Measurements from ENCODE around the gene PDXK.
"Not testable (repeated sequence)": the region's sequence is repeated elsewhere in the genome, so short reads cannot be mapped to it uniquely, and the experiment has no call there.

The PDXK gene

DNA sequence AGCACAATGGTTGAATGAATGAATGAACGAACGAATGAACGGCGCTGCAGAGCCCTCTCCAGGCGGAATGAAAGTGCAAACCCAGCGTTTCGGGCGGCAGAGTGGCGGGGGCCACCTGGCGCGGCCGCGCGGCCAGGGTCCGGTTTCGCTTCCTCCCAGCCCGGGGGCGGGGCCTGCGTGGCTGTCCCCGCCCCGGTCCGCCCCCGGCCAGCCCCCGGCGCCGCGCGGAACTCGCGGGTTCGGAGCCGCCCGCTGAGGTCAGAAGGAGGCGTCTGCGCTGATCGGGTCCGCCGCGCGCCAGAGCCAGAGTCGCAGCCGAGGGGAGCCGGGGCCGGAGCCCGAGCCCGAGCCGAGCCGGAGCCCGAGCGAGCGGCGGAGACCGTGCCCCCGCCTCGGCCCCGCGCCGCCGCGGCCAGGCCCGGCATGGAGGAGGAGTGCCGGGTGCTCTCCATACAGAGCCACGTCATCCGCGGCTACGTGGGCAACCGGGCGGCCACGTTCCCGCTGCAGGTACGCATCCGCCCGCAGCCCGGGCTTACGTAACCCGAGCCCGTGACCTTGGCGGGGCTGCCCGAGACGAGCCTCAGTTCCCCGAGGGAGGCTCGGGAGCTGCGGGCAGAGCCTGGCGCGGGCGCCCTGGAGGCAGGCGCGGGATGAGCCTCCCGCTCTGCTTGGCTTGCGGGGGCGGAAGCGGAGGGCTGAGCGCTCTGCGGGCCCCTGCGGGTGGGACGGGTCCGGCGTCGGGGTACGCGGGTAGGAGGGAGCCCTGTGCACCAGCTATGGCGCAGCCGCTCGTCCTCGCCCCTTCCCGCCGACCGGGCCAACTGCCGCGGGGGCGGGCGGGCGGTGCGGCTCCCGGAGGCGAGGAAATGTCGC, at the start of gene PDXK:
TSS of gene PDXK (plus strand) at position 258 of the 876 bp plus-strand sequence. CDS start at position 424, 166 bp downstream.
- DNase-seq (ENCODE audit: low read depth): peak; percentile 84

DNA sequence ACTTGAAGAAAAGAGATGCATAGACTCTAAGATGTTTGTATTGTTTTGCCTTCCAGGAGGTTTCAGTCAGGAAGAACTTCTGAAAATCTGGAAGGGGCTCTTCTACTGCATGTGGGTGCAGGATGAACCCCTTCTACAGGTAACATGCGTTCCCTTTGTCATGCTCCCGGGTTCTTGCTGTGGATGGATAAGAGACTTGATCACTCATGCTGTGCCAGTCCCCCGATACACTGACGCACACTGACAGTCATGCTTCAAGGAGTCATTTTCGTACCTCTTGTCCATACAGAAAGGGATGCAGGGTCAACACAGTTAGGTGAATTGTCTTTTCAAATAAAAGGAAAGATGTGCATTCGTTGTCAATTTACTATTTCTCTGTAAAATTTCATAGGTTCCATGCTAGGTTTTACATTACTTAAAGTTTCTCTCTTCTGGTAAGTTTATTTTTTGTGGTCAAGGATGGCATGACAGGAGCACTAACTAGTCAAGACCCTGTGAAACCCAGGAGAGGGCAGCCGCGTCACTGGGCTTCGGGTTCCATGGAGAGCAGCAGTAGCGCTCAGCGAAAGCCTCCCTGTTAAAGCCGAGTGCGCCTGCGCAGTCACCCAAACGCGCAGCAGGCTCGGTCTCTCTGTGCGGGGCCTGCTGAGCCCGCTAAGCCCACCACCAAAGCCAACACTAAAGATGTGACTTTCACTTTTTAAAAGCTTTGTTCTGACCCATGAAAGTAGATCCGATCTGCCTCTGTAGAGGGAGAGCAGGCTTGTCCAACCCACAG, 48.9 kb upstream of the PDXK start:
- DNase-seq (ENCODE audit: low read depth): no peak

DNA sequence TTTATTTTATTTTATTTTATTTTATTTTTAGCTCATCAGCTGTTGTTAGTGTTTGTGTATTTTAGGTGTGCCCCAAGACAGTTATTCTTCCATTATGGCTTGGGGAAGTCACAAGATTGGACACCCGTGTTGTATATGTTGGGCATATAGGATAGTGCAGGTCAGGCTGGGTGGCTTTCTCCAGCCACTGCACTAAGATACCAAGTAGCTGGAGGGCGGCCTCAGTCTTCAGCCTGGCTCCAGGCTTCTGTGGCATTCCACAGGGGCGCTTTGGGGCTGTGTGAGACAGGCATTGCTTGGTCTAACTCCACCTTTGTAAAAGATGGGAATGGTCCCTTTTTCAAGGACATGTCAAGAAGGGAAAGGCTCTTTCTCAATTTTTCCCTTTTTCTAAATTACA, 43.1 kb upstream of the PDXK start:
- DNase-seq (ENCODE audit: low read depth): no peak

DNA sequence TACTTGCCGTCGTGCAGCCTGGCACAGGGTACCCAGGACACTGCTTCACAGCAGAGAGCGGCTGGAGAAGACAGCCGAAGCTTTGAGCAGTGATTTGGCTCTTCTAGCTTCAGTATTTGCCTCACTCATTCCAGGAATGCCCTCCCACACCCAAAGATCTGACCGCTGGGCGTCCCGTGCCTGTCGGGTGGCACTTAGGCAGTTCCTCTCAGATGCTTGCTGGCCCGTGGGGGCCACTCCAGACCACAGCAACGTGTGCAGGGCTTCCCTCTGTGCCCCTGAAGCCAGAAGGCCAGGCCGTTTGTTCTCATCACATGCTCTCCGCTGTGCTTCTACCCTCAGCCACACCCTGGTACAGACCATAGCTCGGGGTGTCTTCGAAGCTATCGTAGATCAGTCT, 42.5 kb upstream of the PDXK start:
- DNase-seq (ENCODE audit: low read depth): no peak

DNA sequence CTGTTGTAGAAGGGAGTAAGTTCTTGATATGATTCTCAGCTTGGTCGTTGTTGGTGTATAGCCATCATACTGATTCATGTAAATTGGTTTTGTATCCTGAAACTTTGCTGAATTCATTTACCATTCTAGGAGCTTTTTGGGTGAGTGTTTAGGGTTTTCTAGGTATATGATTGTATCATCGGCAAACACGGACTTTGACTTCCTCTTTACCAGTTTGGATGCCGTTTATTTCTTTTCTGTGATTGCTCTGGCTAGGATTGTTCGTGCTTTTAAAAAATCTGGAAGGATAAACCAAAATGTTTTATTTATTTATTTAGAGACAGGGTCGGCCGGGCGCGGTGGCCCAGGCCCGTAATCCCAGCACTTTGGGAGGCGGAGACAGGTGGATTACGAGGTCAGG, 39.0 kb upstream of the PDXK start:
- no peak for DNase-seq (ENCODE audit: low read depth)

DNA sequence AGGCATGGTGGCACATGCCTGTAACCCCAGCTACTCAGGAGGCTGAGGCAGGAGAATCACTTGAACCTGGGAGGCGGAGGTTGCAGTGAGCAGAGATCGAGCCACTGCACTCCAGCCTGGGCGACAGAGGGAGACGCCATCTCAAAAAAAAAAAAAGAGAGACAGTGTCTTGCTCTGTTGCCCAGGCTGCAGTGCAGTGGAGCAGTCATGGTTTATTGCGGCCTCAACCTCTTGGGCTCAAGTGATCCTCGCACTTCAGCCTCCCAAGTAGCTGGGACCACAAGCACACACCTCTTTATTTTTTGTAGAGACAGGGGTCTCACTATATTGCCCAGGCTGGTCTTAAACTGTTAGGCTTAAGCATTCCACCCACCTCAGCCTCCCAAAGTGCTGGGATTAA, 38.5 kb upstream of the PDXK start:
- DNase-seq (ENCODE audit: low read depth): not testable (repeated sequence)

DNA sequence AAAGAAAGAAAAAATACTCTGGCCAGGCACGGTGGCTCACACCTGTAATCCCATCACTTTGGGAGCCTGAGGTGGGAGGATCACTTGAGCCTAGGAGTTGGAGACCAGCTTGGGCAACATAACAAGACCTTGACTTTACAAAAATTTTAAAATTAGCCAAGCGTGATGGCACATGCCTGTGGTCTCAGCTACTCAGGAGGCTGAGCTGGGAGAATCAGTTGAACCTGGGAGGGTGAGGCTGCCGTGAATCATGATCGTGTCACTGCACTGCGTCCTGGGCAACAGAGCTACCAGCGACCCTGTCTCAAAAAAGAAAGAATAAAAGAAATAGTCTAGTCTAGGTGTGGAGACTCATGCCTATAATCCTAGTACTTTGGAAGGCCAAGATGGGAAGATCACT, 37.3 kb upstream of the PDXK start:
- DNase-seq (ENCODE audit: low read depth): no peak

DNA sequence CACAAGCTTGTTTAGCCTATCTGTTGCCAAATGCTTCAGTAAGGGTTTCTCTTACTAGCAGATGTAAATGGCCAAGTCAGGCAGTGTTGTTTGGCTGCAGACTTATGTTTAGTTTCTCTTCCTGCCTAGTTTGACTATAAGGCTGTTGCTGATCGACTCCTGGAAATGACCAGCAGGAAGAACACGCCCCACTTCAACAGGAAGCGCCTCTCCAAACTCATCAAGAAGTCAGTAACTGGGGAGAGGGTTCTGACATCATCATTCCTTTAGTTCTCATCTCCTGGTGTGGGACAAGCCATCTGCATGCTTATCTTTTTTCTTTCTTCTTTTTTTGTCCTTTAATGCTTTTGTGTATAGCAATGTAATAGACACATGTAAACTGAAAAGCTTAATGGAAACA, 34.5 kb upstream of the PDXK start:
- DNase-seq (ENCODE audit: low read depth): peak; percentile 51

DNA sequence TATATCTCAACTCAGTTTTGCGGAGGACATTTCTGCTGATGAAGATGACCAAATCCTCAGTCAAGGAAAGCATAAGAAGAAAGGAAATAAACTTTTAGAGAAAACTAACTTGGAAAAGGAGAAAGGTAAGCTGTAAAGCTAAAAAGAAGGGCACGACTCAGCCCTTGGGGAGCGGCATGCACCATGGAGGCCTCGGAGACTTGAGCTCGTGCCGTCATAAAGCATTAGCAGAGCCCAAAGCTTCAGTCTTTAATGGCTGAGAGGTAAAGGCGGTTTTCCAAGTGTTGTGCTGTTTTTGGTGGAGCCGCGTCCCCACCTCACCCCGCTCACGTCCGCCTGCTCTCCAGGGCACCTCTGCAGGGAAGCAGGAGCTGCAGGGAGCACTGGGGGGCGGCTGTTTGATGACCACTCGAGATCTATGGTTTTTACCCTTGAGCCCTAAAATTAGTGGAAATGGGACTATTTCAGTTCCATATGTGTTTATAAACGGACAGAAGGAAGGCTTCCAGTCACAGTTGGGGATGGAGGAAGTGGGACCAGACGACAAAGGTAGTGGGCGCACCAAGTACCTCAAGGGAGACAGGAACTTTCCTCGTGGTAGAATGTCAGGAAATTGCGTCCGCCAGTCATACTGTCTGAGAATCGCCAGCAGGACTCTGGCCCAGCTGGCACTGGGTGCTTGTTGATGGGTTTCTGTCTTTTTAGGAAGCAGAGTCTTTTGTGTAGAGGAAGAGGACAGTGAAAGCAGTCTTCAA, 31.9 kb upstream of the PDXK start:
- DNase-seq (ENCODE audit: low read depth): no peak

DNA sequence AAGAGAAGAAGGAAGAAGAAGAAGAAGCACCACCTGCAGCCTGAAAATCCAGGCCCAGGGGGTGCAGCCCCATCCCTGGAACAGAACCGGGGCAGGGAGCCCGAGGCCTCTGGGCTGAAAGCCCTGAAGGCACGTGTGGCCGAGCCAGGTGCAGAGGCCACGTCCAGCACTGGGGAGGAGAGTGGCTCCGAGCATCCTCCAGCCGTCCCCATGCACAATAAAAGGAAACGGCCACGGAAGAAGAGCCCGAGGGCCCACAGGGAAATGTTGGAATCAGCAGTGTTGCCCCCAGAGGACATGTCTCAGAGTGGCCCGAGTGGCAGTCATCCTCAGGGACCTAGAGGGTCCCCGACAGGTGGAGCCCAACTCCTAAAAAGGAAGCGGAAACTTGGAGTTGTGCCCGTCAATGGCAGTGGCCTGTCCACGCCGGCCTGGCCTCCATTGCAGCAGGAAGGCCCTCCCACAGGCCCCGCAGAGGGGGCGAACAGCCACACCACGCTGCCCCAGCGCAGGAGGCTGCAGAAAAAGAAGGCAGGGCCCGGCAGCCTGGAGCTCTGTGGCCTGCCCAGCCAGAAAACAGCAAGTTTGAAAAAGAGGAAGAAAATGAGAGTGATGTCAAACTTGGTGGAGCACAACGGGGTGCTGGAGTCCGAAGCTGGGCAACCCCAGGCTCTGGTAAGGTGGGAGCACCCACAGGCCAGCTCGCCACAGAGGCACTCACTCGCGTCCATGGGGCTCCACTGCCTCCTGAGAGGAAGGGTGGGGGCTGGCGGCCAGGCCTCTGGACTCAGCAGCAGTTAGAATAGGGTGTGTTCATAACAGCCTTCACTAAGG, 31.1 kb upstream of the PDXK start:
- DNase-seq (ENCODE audit: low read depth): no peak

DNA sequence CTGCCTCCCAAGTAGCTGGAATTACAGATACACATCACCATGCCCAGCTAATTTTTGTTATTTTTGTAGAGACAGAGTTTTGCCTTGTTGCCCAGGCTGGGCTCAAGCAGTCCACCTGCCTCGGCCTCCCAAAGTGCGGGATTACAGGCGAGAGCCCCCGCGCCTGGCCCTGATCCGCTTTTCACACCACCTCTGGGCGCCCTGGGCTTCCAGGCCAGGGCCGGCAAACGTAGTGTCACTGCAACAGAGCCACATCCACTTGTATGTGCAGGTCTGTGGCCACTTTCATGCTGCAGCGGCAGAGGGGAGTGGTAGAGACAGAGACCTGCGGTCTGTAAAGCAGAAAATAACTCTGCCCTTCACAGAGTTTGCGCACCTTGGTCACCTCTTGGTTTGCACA, 30.0 kb upstream of the PDXK start:
- no peak for DNase-seq (ENCODE audit: low read depth)

DNA sequence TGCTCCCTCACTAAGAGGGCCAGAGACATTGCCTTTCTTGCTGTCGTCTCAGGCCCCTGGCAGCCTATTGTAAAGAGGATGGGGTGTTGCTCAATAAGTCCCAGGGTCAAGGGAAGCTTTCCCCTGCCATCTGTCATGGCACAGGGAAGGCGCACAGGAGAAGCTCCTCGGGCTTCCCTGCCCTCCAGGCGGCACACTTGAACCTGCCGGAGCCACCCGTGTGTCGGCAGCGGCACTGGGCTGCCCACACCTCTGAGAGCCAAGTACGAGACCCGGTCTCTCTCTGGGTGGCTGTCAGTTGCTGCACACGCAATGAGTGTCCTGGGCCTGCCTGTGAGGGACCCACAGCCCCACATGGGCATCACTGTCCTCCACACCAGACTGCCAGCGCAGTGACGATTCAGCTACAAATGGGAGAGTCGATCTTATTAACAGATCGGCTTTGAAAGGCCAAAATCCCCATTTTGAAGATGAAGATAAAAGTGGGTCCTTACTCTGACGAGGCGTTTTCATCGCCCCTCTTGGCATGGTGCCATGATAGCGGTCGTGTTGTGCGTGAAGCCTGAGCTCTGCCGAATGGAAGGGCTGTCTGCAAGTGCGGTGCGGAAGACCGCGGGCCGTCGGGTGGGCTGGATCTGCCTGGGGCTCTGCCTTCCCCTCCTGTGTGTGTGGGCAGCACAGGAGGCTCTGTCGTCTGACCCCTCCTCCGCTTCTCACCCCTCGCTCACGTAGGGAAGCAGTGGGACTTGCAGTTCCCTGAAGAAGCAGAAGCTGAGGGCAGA, 29.2 kb upstream of the PDXK start:
- DNase-seq (ENCODE audit: low read depth): no peak

DNA sequence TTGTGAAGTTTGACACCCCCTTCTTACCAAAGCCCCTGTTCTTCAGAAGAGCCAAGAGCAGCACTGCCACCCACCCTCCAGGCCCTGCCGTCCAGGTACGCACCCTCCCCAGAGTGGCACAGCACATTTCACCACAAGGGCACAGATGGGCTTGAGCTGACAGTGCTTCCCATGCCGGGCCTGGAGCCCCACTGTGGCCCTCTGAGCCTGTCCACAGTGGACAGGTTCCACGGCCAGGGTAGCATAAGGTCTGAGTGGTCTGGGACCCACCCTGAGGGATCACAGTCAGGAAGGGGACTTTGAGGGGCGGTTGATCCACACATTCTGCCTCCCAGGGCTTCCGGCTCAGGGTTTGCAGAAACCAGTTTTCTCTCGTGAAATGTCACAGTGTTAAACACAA, 28.6 kb upstream of the PDXK start:
- DNase-seq (ENCODE audit: low read depth): no peak

DNA sequence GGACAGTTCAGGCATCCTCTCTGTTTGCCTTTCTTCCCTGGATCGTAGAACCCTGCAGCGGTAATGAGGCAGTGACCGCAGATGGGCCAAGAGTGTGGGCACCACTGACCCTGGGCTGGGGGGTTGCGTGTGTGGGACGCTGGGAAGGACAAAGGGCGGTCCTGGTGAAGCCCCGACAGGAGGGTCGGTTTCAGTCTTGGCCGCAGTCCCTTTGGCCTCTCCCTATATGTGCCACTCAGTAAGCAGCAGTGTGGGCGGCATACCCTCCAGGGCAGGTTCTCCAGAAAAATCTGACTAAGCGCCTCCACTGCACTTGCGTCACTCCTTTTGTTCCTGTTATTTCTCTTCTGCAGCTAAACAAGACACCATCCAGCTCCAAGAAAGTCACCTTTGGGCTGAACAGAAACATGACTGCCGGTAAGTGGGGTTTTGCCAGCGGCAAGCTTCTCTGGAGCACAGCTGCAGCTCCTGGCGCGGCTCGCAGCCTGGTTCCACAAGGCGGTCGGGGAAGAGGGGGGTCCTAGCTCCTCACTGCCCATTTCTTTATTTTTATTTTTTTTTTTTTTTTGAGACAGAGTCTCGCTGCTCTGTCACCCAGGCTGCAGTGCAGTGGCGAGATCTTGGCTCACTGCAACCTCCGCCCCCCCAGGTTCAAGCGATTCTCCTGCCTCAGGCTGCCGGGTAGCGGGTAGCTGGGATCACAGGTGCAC, 27.7 kb upstream of the PDXK start:
- DNase-seq (ENCODE audit: low read depth): no peak

DNA sequence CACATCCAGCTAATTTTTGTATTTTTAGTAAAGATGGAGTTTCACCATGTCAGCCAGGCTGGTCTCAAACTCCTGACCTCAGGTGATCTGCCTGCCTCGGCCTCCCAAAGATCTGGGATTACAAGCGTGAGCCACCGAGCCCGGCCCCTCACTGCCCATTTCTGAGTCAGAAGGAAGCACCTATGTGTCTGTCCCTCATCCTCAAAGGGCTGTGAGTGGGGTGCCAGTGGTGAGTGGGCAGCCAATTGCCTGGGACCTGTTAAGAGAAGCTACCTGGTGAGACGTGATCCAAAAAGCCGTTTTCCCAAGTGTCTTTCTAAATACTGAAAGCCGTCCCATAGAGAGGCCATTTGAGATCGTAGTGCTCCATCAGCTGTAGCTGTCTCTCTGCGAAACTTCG, 27.1 kb upstream of the PDXK start:
- no peak for DNase-seq (ENCODE audit: low read depth)

DNA sequence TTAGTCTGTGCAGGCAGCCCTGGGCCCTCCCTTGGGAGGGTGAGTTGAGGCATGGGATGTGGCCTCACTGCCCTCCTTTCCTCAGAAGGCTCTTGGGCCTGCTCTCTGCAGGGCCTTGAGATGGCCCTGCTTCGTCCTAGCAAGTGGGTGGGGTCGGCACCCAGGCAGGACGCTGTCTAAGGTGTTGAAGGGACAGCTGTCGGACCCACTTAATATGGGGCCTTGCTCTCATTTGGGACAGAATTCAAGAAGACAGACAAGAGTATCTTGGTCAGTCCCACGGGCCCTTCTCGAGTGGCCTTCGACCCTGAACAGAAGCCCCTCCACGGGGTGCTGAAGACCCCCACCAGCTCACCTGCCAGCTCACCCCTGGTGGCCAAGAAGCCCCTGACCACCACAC, 26.0 kb upstream of the PDXK start:
- DNase-seq (ENCODE audit: low read depth): no peak

DNA sequence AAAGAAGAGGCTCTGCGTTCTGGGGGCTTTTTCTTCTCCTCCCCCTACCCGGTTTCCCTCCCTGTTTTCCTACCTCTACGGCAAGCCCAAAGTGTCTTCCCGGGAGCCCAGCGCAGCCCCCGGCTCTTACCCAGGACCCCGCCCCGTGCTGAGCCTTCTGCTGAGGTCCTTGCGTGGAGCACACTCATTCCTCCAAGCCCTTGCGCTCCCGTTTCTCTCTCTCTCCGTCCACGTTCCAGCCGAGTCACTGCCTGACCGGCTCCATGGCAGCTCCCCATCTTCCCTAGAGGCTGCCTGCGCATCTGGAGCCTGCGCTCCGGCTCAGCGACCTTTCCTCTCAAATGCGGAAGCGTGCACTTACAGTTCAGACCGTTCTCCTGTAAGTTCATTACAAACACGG, 24.9 kb upstream of the PDXK start:
- DNase-seq (ENCODE audit: low read depth): no peak

DNA sequence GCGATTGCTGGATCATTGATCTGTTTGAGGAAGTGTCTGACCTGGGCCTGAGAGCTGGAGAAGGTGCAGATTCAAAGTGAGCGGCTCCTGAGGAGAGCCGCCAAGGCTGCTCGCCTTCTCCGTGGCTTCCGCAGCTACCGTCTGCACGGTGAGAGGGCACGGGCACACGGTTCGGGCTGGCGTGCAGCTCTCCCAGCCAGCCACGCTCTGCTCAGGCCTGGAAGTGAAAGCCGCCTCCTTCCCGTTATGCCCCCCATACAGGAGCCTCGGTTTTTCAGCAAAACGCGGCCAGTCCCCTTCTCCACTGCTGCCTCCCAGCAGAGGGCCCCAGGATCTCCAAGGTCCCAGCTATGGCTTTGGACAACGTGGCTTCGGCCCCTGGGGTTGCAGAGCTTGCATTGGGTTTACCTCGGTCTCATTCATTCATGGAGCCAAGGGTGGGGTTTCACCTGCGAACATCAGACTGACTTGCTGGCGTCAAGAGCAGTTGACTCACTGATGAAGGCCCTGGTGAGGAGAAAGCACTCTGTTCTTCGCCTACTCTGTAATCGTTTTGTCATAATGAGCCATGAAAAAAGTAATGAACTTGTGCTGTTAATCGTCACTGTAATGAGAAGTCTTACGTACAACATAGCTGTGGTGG, 24.4 kb upstream of the PDXK start:
- DNase-seq (ENCODE audit: low read depth): no peak

DNA sequence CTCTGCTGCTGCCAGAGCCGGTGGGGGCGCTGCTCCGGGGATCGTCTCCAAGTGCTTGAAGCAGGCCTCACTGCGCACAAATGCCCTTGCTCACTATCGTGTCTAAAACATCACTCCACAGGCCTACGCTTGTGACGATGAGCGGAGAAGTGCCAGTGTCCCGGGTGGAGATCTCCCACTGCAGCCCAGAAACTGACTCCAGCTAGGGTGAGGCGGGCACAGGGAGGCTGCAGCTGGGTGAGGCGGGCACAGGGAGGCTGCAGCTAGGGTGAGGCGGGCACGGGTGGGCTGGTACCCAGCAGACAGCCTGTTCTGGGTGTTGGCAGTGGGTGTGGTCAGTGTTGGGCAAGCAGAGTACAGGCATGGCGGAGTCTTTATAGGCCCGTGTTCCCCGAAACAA, 22.7 kb upstream of the PDXK start:
- DNase-seq (ENCODE audit: low read depth): no peak
